ENCODE results near the gene TATDN2.
A peak's percentile ranks its signal among the peaks of the same experiment; 100 is the strongest.
"Not testable (repeated sequence)": the region's sequence is repeated elsewhere in the genome, so short reads cannot be mapped to it uniquely, and the experiment has no call there.

TATDN2 gene

GRCh38 chr3:10238345-10239183 is 9.7 kb upstream of the TATDN2 start:
- DNase-seq: no peak

GRCh38 chr3:10240799-10241198 is 7.5 kb upstream of the TATDN2 start:
- DNase-seq: no peak

DNA sequence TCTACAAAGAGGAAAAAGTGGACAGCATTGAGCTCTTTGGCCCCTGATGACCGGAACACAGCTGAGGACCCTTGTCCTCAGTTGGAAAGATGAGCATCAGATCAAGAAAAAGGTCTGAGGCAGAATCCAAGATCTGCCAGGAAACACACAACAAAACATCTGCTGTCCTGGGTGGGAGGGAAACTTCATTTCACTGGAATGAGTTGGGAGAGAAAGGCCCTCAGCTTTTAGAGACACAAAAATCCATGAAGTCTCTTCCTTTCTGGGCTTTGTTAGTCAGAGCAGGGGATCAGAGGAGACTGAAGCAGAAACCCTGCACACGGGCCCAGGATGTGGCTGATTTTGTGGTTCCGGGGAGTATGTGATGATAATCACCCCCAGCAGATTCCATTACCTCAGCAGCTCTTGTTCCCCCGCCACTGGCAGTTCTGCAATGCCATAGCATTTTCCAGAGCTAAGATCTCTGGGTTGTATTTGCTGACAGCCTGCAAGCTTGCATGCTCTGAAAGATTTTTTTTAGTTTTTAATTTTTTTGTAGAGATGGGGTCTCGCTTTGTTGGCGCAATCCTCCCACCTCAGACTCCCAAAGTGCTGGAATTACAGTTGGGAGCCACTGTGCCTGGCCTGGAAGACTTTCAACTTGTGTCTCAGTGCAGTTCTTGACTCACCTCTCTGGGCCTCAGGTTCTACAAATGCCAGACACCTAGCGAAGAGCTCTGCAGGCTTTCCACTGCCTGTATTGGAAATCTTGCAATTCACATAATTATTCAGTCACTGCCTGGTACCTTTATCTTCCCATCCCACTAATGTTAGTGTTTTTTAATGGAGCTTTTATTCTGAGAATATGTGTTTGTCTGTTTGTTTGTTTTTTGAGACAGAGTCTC is 5.8 kb upstream of the TATDN2 start:
- DNase-seq: peak; percentile 57

- no peak for DNase-seq
Observed at GRCh38 chr3:10244009-10244408, 4.2 kb upstream of the TATDN2 start.

DNA sequence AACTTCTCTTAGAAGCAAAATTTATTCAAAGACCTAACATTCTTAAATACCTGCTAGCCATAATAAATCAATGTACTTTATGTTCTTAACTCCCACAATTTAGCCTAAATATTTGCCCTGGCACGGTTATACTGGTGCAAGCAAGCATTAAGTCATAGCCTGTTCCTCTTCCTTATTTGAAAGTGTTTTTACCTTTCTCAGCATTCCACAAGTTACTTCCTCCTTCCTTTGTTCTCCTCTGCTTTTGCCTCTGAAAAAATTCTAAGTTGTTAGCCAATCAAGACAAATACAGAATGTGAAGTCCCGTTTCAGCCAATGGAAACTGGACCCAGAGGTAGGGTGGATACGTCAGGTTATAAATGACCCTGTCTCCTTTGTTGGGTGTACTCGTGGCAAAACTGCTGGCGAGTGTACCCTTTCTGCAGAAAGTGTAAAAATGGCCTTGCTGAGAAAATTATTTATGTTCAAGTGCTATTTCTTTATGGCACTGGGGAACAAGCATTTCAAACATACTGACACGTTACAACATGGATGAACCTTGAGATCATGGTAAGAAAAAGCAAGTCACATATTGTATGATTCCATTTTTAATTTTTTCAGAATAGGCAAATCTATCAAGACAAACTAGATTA is 3.1 kb upstream of the TATDN2 start:
- DNase-seq: no peak

DNA sequence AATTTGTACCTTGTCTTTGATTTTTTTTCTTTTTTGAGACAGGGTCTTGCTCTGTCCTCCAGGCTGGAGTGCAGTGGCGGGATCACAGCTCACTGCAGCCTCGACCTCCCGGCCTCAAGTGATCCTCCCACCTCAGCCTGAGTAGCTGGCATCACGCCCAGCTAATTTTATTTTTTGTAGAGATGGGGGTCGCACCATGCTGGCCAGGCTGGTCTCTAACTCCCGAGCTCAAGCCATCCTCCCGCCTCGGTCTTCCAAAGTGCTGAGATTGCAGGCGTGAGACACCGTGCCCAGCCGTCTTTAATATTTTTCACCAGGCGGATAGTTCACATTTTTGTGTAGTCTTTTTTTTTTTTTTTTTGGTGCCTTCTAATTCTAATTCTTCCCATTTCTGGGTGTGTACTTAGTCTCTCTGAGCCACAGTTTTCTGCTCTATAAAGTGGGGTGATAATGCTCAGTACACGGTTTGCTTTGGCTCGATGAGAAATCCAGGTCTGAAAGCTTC is 528 bp upstream of the TATDN2 start:
- DNase-seq: no peak

DNA sequence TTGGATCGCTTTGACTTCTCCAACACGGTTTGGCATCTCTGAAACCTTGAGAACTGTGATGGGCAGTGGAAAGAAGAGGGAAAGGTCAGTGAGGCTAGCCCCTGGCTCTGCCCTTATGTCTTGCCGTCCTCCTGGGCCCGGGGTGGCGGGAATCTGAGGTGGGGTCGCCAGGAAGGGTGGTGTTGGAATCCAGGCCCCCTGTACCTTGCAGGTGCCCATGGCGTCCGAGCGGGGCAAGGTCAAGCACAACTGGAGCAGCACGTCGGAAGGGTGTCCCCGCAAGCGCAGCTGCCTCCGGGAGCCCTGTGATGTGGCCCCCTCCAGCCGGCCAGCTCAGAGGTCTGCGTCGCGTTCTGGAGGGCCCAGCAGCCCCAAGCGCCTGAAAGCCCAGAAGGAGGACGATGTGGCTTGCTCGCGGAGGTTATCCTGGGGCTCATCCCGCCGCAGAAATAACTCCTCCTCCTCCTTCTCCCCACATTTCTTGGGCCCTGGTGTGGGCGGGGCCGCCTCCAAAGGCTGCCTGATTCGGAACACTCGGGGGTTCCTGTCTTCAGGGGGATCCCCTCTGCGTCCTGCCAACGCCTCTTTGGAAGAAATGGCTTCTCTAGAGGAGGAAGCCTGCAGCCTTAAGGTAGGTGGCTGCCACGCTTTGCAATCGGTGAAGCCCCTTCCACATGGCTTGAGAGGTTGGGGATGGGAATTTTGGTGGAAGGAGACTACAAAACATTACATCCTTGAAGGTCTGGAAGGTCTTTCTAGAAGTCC is 907 bp downstream of the TATDN2 start:
- peak; percentile 60 for DNase-seq

DNA sequence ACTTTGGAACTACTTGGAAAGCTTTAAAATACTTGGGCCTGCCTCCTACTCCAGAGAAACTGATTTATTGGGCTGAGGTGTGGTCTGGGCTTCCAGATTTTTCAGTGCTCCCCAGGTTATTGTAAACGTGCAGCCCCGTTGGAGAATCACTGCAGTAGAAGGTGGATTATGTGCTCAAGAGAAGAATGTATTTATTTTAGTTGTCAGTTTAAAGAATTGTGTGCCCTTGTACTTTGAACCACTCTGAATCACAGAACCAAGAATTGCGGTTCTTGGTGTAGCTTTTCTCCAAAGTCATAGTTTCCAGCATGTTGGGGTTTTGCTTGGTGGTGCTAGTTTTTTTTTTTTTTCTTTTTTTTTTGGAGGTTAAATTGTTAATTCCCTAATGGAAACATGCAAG is 1.6 kb downstream of the TATDN2 start:
- no peak for DNase-seq

- DNase-seq: no peak
Observed at GRCh38 chr3:10251006-10251405, 2.7 kb downstream of the TATDN2 start.

DNA sequence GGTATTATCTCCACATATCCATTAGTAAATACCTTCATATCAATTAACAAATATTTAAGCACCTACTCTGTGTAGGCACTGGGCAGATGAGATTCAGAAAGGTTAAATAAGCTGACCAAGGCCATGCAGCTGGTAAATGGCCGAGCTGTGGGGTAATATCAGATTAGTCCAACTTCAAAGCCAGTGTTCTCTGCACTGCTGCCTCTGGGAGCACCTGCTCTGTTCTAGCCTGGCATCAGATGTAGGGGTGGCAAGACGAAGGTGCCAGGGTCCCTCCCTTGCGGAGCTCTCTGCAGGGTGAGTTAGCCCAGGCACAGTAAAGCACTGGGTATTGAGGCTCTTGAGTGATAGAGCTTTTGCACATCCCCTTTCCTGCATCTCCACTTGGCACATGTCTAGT is 5.5 kb downstream of the TATDN2 start:
- no peak for DNase-seq

GRCh38 chr3:10255835-10256234 is 7.6 kb downstream of the TATDN2 start:
- no peak for DNase-seq

GRCh38 chr3:10259036-10259435 is 10.8 kb downstream of the TATDN2 start:
- no peak for DNase-seq

GRCh38 chr3:10259798-10260197 is 11.5 kb downstream of the TATDN2 start:
- DNase-seq: no peak

- no peak for DNase-seq
Observed at GRCh38 chr3:10260211-10260701, 12.0 kb downstream of the TATDN2 start.

DNA sequence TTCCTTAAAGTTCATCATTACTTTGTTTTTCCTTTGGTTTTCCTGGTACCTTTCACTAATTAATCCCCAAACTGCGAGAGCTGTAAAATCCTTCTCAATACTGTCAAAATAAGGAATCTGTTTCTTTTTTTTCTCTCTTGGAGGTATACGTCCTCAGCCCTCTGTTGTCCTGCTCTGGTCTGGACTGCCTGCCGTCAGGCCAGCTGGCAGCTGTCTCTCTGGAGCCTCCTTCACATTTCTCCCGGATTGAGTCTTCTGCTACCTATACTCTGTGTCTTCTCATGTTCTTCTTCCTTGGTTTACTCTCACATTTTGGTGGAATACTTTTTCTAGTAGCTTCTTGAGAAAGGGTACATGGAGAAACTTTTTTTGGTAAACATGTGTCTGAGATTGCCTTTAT is 13.8 kb downstream of the TATDN2 start:
- no peak for DNase-seq

DNA sequence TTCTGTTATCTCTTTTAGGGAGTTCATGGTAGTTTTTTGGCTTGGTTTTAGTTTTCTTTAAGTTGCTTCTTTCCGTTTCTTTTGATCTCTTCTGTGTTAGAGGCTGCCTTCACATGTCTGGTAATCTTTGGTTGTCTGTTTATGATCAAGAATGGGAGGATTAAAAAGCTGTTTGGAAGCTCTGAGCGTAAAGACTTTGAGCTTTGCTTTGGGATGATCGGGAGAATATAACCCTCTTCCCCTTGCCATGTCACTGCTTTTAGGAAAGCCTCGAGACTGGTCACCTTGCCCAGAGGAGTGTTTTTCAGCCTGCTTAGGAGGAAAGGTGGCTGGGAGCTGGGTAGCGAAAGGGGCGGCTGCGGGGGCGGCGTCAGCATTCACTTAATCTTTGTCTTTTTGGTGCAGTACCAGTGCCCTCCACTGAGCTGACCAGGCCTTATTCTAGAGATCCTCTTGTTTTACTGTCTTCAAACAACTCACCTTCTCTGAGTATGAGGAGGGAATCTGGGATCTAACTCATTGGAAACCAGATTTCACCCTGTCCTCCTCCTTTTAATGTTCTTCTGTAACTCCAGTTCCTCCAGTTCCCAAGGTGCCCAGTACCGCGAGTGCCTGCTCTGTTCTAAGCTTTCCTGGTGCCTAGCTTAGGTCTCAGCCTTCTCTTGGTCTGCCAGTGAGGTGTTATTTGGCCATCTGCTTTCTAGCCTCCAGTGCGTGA is 15.5 kb downstream of the TATDN2 start:
- DNase-seq: peak; percentile 65

GRCh38 chr3:10265833-10266232 is 17.6 kb downstream of the TATDN2 start:
- no peak for DNase-seq

DNA sequence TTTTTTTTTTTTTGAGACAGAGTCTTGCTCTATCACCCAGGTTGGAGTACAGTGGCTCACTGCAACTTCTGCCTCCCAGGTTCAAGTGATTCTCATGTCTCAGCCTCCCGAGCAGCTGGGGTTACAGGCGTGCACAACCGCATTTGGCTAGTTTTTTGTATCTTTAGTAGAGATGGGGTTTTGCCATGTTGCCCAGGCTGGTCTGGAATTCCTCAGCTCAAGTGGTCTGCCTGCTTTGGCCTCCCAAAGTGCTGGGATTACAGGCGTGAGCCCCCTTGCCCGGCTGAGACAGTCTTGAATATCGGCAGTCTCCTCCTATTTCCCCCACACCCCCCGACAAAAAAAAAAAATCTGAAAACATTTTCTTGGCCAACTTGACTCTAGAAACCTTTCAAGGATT is 18.7 kb downstream of the TATDN2 start:
- not testable (repeated sequence) for DNase-seq

- no peak for DNase-seq
Observed at GRCh38 chr3:10268116-10268515, 19.9 kb downstream of the TATDN2 start.

DNA sequence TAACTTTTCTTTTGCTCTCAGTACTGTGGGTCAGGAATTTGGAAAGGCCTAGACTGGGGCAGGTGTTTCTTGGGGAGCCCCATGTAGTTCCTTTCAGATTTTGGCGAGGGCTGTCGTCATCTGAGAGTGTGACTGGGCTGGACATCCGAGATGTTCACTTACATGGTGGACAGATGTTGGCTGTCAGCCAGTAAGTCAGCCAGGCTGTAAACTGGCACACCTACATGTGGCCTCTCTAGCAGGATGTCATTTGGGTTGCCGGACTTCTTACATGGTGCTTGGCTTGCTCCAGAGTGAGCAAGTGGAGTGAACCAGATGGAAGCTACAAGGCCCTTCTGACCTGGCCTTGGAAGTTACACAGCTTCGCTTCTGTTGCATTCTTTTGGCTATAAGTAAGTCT is 20.7 kb downstream of the TATDN2 start:
- no peak for DNase-seq

DNA sequence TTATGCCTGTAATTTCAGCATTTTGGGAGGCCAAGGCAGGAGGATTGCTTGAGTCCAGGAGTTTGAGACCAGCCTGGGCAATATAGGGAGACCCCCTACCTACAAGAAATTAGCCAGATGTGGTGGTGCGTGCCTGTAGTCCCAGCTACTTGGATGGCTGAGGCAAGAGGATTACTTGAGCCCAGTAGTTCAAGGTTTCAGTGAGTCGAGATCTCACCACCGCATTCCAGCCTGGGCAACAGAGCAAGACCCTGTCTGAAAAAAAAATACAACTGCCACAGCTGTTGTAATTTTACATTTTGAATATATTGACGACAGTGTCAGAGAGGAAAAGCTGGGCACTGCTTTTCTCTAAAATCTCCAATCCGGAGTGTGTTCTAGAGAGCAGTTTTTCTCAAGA is 21.2 kb downstream of the TATDN2 start:
- no peak for DNase-seq

- not testable (repeated sequence) for DNase-seq
Observed at GRCh38 chr3:10272476-10272875, 24.2 kb downstream of the TATDN2 start.

Data from stimulated activated CD4-positive, alpha-beta T cell treated with anti-CD3 and anti-CD28 coated beads, Interleukin-12 subunit alpha, Interleukin-12 subunit beta, amount 100 ng/mL, for 4 hours (primary cell).